Activated CD4-positive, alpha-beta T cell treated with anti-CD3 and anti-CD28 coated beads for 36 hours (primary cell): ENCODE data around the gene NFKBIZ. TPM values are rescaled to one million over a fixed set of nuclear protein-coding genes. Genes with fewer than 3 reads are reported as not detected.

Source experiments
- ATAC-seq: fragments of 200-7000 bp; cut with Tn5 transposase; one replicate; pipeline ENCODE4 v1.10.0; 2021; ENCODE audit warnings: mild to moderate bottlenecking, moderate library complexity
- CTCF ChIA-PET: fragments of 350-600 bp; sonication (Branson Sonifier 250); formaldehyde crosslinking; loops from one replicate; lab custom pipeline; 2021; ENCODE audit warnings: antibody characterized with exemption; lab: Charles Lee
- POLR2A ChIA-PET: fragments of 350-600 bp; sonication (Branson Sonifier 250); formaldehyde crosslinking; loops from one replicate; lab custom pipeline; 2021; ENCODE audit warnings: antibody characterized with exemption, inconsistent platforms; lab: Charles Lee
- DNase-seq: peaks from one replicate; pipeline ENCODE4 v3.0.0-alpha.2; 2020
- H3K27ac Mint-ChIP-seq: one replicate; pipeline ENCODE4 v1.8.0; 2021; ENCODE audit warnings: mixed read lengths
- H3K27me3 Mint-ChIP-seq: one replicate; pipeline ENCODE4 v1.8.0; 2021; ENCODE audit warnings: mixed read lengths
- H3K36me3 Mint-ChIP-seq: one replicate; pipeline ENCODE4 v1.8.0; 2021; ENCODE audit warnings: low read depth, mixed read lengths
- H3K4me1 Mint-ChIP-seq: one replicate; pipeline ENCODE4 v1.8.0; 2021; ENCODE audit warnings: mixed read lengths
- H3K4me3 Mint-ChIP-seq: one replicate; pipeline ENCODE4 v1.8.0; 2021; ENCODE audit warnings: mild to moderate bottlenecking, moderate library complexity, mixed read lengths
- H3K9me3 Mint-ChIP-seq: one replicate; pipeline ENCODE4 v1.8.0; 2021; ENCODE audit warnings: low read depth, mixed read lengths
- intact Hi-C, 2 experiments: fragments of 100-400 bp; cut with DNase I in 1 of 2; cut with micrococcal nuclease in 1 of 2; formaldehyde crosslinking; loops; one replicate each; pipeline versions ENCODE4 v1.14.2 to v1.15.1; 2022 to 2024; cut with DNase I, micrococcal nuclease
- total RNA-seq, 2 experiments: library from RNA; stranded (reverse); gene quantifications; one replicate each; pipeline ENCODE4 v1.2.3, GENCODE V29; 2021

NFKBIZ gene
- total RNA-seq, 2 experiments from 2014 or later: 47.8 to 56.7 TPM

DNA sequence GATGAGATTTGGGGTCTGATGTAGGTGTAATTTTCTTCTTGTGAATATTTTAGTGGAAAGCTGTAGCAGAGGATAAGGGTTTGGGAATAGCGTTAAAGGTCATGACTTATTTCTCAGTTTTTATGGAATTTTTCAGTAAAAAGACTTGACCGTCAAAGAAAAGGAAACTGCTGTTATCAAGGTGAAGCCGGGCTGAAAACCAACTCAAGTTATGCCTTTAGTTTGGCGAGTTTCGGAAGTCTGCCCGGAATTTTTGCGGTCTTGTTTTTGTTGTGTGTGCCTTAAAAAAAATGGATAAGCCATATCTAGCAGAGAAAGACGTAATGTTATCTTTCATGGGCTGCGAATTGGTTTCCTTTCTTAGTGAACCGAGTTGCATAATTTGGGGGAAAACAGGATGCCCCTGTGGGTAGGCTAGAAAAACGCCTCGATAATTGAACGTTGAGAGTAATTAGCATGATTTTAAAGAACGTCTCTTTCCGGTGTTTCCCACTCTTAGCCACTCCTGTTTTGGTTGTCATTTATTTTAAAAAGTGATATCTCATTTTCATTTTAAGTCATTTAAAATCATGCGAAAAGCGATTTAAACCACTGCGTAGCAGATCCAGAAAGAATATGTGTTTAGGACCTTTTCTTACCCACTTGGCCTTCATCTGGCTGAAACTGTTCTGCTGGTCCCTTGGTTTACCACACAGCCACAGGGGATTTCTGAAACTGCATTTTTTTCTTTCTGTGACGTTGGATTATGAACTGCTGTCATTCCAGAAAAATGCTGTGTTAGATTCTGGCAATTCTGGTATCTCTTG lies 1.1 kb downstream of the NFKBIZ start:
- peak; percentile 46 for ATAC-seq
- Mint-ChIP-seq H3K9me3 (no peaks in the 10 kb centered on the region), H3K4me1 (peaks cover 56% of the 10 kb centered on the region), H3K4me3 (peak overlapping the region; percentile 98), H3K27ac (peak overlapping the region; percentile 100), H3K27me3 (no peaks in the 10 kb centered on the region), H3K36me3 (peaks cover 62% of the 10 kb centered on the region)
- peak; percentile 77 for DNase-seq
- ChIA-PET CTCF (interaction anchor here (0.7 to 1.7 kb wide), 10 partner anchors 11 to 379 kb away, joined by 3 to 9 read pairs (median 4); no protein-coding TSS in a partner anchor), POLR2A (interaction anchor here (0.8 to 2.9 kb wide), 10 partner anchors 11 to 242 kb away, joined by 3 to 61 read pairs (median 4); partner anchors contain the start of gene NXPE3)
- intact Hi-C loops: loop anchor here (1.0 to 10.0 kb wide), 13 partner anchors 11 to 374 kb away; partner anchors contain the start of genes RPL24 (in 1 of the 2), SENP7 (in 1 of the 2) and ZBTB11 (in 1 of the 2)

- H3K9me3 Mint-ChIP-seq: no peaks in the 10 kb centered on the region
- H3K4me3 Mint-ChIP-seq: peak overlapping the region; percentile 98
- H3K4me1 Mint-ChIP-seq: peaks cover 60% of the 10 kb centered on the region
- ATAC-seq (peak; percentile 33), DNase-seq (no peak)
- peak overlapping the region; percentile 100 for H3K27ac Mint-ChIP-seq
- no peaks in the 10 kb centered on the region for H3K27me3 Mint-ChIP-seq
- POLR2A ChIA-PET: interaction anchor here (0.6 to 2.8 kb wide), 7 partner anchors 18 to 242 kb away, joined by 3 to 21 read pairs (median 3); no protein-coding TSS in a partner anchor
- CTCF ChIA-PET: interaction anchor here (0.6 to 1.7 kb wide), 14 partner anchors 10 to 378 kb away, joined by 3 to 9 read pairs (median 3); no protein-coding TSS in a partner anchor
- intact Hi-C loops: loop anchor here (1.0 to 10.0 kb wide), 10 partner anchors 10 to 374 kb away; partner anchors contain the start of genes RPL24 (in 1 of the 2), SENP7 (in 1 of the 2) and ZBTB11 (in 1 of the 2)
- H3K36me3 Mint-ChIP-seq: peaks cover 67% of the 10 kb centered on the region
Measured at GRCh38 chr3:101851072-101851770, 1.9 kb downstream of the NFKBIZ start.

DNA sequence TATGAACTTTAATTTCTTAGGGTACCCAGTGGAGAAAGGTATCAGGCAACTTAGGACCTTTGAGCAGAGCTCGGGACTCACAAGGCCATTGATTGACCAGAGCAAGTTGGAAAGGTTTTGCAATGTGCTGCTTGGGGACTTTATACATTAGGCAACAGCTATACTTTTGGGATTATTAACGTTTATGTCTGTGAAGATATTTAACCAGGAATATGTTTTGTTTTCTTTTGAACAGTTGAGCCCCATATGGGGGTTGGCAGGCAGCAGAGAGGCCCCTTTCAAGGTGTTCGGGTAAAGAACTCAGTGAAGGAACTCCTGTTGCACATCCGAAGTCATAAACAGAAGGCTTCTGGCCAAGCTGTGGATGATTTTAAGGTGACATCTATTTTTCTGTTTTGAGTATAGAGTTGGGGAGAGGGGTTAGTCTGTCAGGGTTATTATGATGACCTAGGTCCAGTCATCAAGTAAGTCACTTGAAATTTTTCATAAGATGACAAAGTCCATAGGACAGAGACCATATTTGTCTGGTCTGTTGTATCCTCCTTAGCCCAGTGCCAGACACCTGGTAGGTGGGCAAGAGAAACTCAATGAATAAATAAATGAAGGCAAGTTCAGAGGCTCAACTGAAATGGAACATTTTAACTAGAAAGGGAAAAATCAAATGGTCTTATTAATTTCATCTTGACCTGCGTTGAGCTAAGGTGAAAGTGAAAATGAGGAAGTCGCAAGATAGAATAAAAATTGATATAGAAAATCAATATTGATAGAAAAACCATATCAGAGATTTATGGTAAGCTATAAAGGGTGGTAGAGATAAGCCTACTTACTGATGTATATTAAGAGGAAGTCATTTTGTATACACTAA lies 2.8 kb downstream of the NFKBIZ start:
- H3K9me3 Mint-ChIP-seq: no peaks in the 10 kb centered on the region
- peak overlapping the region; percentile 98 for H3K4me3 Mint-ChIP-seq
- H3K27ac Mint-ChIP-seq: peak overlapping the region; percentile 100
- H3K4me1 Mint-ChIP-seq: peaks cover 60% of the 10 kb centered on the region
- intact Hi-C loops: loop anchor here (1.0 to 10.0 kb wide), 10 partner anchors 9 to 373 kb away; partner anchors contain the start of genes RPL24 (in 1 of the 2), SENP7 (in 1 of the 2) and ZBTB11 (in 1 of the 2)
- H3K27me3 Mint-ChIP-seq: no peaks in the 10 kb centered on the region
- ChIA-PET POLR2A (interaction anchor here (0.6 to 2.8 kb wide), 11 partner anchors 10 to 241 kb away, joined by 3 to 21 read pairs (median 3); partner anchors contain the start of gene CEP97), CTCF (interaction anchor here (0.7 to 1.7 kb wide), 14 partner anchors 9 to 377 kb away, joined by 3 to 9 read pairs (median 3); no protein-coding TSS in a partner anchor)
- DNase-seq (no peak), ATAC-seq (no peak)
- peaks cover 73% of the 10 kb centered on the region for H3K36me3 Mint-ChIP-seq

- DNase-seq (no peak), ATAC-seq (no peak)
- CTCF ChIA-PET: interaction anchor here (0.7 to 1.5 kb wide), 7 partner anchors 8 to 372 kb away, joined by 3 to 4 read pairs (median 3); no protein-coding TSS in a partner anchor
- intact Hi-C loops: loop anchor here (5.0 to 10.0 kb wide), 3 partner anchors 41 to 338 kb away; partner anchors contain the start of gene SENP7 (in 1 of the 2)
- POLR2A ChIA-PET: interaction anchor here (0.5 to 2.8 kb wide), 6 partner anchors 9 to 88 kb away, joined by 3 to 21 read pairs (median 4); no protein-coding TSS in a partner anchor
- H3K4me1 Mint-ChIP-seq: peaks cover 59% of the 10 kb centered on the region
- no peaks in the 10 kb centered on the region for H3K27me3 Mint-ChIP-seq
- peak overlapping the region; percentile 98 for H3K4me3 Mint-ChIP-seq
- H3K9me3 Mint-ChIP-seq: no peaks in the 10 kb centered on the region
- peaks cover 80% of the 10 kb centered on the region for H3K36me3 Mint-ChIP-seq
- H3K27ac Mint-ChIP-seq: peak overlapping the region; percentile 67
Measured at GRCh38 chr3:101852983-101853840, 3.9 kb downstream of the NFKBIZ start.

DNA sequence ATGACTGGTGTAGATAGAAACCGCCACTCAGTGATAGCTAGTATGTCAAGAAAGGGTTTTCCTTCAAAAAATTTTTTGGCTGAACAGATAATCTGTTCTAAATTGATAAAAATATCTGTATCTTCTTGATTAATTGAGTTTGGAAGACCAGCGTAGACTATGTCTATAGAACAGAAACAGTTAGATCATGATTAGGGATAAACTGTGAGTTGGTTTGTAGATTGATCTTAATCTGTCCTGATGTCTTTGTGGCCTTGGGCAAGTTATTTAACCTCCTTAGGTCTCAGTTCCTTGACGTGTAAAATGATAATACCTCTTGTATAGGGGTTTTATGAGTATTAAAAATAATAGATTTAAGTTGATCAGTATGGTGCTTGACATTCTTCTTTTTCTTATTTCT lies 4.7 kb downstream of the NFKBIZ start:
- Mint-ChIP-seq H3K4me1 (peaks cover 60% of the 10 kb centered on the region), H3K36me3 (peaks cover 87% of the 10 kb centered on the region), H3K27ac (no peak overlapping the region), H3K4me3 (no peak overlapping the region), H3K27me3 (no peaks in the 10 kb centered on the region), H3K9me3 (no peaks in the 10 kb centered on the region)
- CTCF ChIA-PET: interaction anchor here (0.9 to 1.3 kb wide), 3 partner anchors 42 to 371 kb away, joined by 3 to 4 read pairs (median 3); no protein-coding TSS in a partner anchor
- intact Hi-C loops: loop anchor here (5.0 to 10.0 kb wide), 3 partner anchors 42 to 339 kb away; partner anchors contain the start of gene SENP7 (in 1 of the 2)
- DNase-seq: no peak
- POLR2A ChIA-PET: interaction anchor here (0.6 to 1.4 kb wide), 2 partner anchors 8 to 82 kb away, joined by 3 to 4 read pairs; no protein-coding TSS in a partner anchor
- ATAC-seq: no peak

DNA sequence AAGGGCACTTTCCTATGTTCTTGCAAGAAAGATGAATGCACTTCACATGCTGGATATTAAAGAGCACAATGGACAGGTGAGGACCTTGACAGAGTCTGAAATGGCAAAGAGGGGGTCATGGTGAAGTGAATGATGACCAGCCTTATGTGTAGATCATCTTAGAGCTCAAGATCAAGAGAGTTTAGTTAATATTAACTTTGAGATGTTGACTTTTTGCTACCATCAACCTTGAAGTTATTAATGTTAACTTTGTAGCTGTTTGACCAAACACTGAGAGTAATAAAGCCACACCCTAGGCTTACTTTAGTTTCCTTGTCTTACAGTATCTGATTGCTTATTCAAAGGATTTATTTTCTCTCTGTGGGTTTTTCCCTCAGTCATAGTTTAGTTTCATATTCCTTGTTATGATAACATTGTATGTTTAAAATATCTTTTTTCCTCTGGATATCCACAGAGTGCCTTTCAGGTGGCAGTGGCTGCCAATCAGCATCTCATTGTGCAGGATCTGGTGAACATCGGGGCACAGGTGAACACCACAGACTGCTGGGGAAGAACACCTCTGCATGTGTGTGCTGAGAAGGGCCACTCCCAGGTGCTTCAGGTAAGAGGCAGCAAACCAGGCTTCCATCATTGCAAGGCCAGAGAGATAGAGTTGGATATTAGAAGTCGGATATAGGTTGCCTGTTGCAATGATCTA lies 5.4 kb downstream of the NFKBIZ start:
- ChIA-PET CTCF (interaction anchor here (0.7 to 1.2 kb wide), 2 partner anchors 19 to 28 kb away, joined by 3 read pairs; no protein-coding TSS in a partner anchor), POLR2A (no interaction called here)
- Mint-ChIP-seq H3K27ac (peak overlapping the region; percentile 53), H3K4me3 (no peak overlapping the region), H3K4me1 (peaks cover 63% of the 10 kb centered on the region), H3K36me3 (peaks cover 93% of the 10 kb centered on the region), H3K9me3 (no peaks in the 10 kb centered on the region), H3K27me3 (no peaks in the 10 kb centered on the region)
- ATAC-seq (no peak), DNase-seq (no peak)
- intact Hi-C loops: loop anchor here (5.0 to 10.0 kb wide), 3 partner anchors 42 to 340 kb away; partner anchors contain the start of gene SENP7 (in 1 of the 2)

DNA sequence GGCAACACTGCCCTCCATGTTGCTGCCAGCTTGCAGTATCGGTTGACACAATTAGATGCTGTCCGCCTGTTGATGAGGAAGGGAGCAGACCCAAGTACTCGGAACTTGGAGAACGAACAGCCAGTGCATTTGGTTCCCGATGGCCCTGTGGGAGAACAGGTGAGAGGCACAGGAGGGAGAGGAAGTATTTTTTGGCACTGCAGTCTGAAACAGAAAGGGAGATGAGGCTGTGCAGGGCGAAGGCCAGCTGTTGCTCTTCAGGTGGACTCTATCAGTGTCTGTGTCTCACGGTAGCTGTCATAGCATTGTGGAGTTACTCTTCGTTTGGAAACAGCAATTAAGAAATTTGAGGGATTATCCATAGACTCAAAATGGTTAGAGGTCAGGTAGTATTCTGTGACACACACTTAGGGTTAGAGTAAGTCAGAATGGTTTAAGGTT lies 8.0 kb downstream of the NFKBIZ start:
- Mint-ChIP-seq H3K27ac (peak overlapping the region; percentile 7), H3K9me3 (no peaks in the 10 kb centered on the region), H3K27me3 (no peaks in the 10 kb centered on the region), H3K4me1 (peaks cover 70% of the 10 kb centered on the region), H3K4me3 (no peak overlapping the region), H3K36me3 (peaks cover 92% of the 10 kb centered on the region)
- intact Hi-C loops: loop anchor here in 1 of 2 experiments (10.0 kb wide), 1 partner anchor 343 kb away; the partner anchor contains the start of gene SENP7
- POLR2A ChIA-PET: no interaction called here
- DNase-seq: no peak
- no peak for ATAC-seq
- CTCF ChIA-PET: interaction anchor here (1.1 to 1.8 kb wide), 4 partner anchors 25 to 43 kb away, joined by 3 to 4 read pairs (median 4); no protein-coding TSS in a partner anchor

DNA sequence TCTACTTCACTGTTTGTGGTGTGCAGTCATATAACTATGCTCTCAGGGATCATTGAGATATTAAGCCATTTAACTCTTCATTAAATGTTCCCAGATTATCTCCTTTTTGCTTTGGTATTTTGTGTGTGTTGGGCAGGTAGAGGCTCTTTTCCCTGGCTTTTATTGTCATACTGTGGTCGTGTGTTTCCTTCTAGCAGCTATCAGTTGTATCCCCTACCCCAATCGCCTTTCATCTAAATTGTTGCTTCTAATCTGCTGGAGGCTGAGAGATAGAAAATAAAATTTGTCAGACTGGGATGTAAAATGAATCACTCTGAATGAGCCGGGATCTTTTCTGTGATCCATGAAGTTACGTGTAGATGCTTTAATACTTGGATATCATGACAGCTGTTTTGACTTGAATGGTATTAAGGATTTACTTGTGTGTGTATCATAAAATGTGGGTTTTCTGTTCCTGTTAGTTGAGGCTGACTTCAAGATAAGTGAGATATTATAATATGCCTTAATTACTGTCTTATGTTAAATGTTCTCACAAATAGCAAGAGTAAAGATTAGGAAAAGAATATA lies 9.2 kb downstream of the NFKBIZ start:
- DNase-seq (no peak), ATAC-seq (no peak)
- ChIA-PET POLR2A (no interaction called here), CTCF (interaction anchor here (0.8 to 1.5 kb wide), 3 partner anchors 367 to 378 kb away, joined by 3 to 6 read pairs (median 3); no protein-coding TSS in a partner anchor)
- intact Hi-C loops: loop anchor here in 1 of 2 experiments (10.0 kb wide), 1 partner anchor 344 kb away; the partner anchor contains the start of gene SENP7
- H3K9me3 Mint-ChIP-seq: no peaks in the 10 kb centered on the region
- no peak overlapping the region for H3K4me3 Mint-ChIP-seq
- H3K27ac Mint-ChIP-seq: no peak overlapping the region
- H3K27me3 Mint-ChIP-seq: no peaks in the 10 kb centered on the region
- peaks cover 67% of the 10 kb centered on the region for H3K4me1 Mint-ChIP-seq
- peaks cover 82% of the 10 kb centered on the region for H3K36me3 Mint-ChIP-seq
